ENCODE measurements around the gene S100A5. TPM values are rescaled to one million over a fixed set of nuclear protein-coding genes. Genes with fewer than 3 reads are reported as not detected.
"Not testable (repeated sequence)": the region's sequence is repeated elsewhere in the genome, so short reads cannot be mapped to it uniquely, and the experiment has no call there.

Gene S100A5
- total RNA-seq, 2 experiments from 2014 or later = 1.6 to 3.0 TPM

DNA sequence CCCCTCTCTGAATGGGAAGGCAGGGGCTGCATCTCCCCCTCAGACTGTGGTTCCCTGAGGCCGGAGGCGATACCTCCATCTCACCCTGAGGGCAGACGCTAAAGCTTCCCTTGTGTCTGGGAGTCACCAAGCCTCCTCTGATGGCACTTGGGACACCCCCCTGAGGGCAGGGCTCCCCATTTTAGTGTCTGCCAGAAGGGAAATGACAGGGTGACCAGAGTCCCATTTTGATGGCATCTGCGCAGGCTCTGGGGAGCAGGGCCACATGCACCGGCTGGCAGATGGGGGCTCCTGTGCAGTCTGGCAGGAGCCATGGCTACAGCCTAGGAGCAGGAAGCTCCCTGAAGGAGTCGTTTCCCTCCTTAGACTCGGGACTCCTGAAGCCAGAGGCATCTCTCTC, 23.3 kb upstream of the S100A5 start:
- CTCF ChIA-PET = interaction anchor here (1.3 to 4.1 kb wide), 6 partner anchors 8 to 71 kb away, joined by 4 to 38 read pairs (median 6); partner anchors contain the start of genes CHTOP and S100A4
- Mint-ChIP-seq H3K9me3 (ENCODE audit: low read depth) (no peaks in the 10 kb centered on the region), H3K4me1 (peaks cover 35% of the 10 kb centered on the region), H3K4me3 (no peak overlapping the region), H3K36me3 (no peaks in the 10 kb centered on the region), H3K27ac (no peak overlapping the region), H3K27me3 (no peaks in the 10 kb centered on the region)
- ATAC-seq (no peak), DNase-seq (no peak)

DNA sequence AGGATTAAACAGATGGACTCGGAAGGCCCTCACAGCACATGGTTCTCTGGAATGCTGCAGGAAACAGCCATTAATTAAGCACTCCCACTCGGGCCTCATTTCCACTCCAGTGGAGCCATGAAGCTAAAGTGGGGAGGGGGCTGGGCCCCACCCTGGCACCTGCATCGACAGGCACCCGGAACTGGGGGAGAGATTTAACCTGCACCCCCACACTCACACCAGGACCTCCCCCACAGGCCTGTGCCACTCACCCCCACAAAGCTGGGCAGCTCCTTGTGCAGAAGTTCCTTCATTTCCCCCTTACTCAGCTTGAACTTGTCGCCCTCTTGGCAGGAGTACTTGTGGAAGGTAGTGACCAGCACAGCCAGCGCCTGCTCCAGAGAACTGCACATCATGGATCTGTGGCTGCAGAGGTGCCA, 22.8 kb upstream of the S100A5 start:
- CTCF ChIA-PET = interaction anchor here (1.3 to 4.1 kb wide), 5 partner anchors 9 to 53 kb away, joined by 4 to 38 read pairs (median 7); partner anchors contain the start of gene S100A4
- H3K9me3 Mint-ChIP-seq (ENCODE audit: low read depth) = no peaks in the 10 kb centered on the region
- H3K27me3 Mint-ChIP-seq = no peaks in the 10 kb centered on the region
- no peaks in the 10 kb centered on the region for H3K36me3 Mint-ChIP-seq
- no peak for DNase-seq
- H3K4me3 Mint-ChIP-seq = no peak overlapping the region
- no peak for ATAC-seq
- H3K4me1 Mint-ChIP-seq = peaks cover 31% of the 10 kb centered on the region
- H3K27ac Mint-ChIP-seq = no peak overlapping the region

DNA sequence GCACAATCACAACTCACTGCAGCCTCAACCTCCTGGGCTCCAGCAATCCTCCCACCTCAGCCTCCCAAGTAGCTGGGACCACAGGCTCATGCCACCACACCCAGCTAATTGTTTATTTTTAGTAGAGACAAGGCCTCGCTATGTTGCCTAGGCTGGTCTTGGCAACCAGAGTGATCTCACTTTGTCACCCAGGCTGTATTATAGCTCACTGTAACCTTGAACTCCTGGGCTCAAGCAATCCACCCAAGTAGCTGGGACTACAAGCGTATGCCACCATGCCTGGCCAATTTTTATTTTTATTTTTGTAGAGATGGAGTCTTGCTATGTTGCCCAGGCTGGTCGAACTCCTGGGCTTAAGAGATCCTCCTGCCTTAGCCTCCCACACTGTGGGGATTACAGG, 21.3 kb upstream of the S100A5 start:
- ATAC-seq; H3K27ac Mint-ChIP-seq; H3K4me3 Mint-ChIP-seq; H3K27me3 Mint-ChIP-seq; H3K36me3 Mint-ChIP-seq; H3K9me3 Mint-ChIP-seq (ENCODE audit: low read depth); DNase-seq: not testable (repeated sequence)
- peaks cover 17% of the 10 kb centered on the region for H3K4me1 Mint-ChIP-seq
- CTCF ChIA-PET = interaction anchor here (0.8 to 3.0 kb wide), 5 partner anchors 17 to 53 kb away, joined by 3 to 15 read pairs (median 3); no protein-coding TSS in a partner anchor

DNA sequence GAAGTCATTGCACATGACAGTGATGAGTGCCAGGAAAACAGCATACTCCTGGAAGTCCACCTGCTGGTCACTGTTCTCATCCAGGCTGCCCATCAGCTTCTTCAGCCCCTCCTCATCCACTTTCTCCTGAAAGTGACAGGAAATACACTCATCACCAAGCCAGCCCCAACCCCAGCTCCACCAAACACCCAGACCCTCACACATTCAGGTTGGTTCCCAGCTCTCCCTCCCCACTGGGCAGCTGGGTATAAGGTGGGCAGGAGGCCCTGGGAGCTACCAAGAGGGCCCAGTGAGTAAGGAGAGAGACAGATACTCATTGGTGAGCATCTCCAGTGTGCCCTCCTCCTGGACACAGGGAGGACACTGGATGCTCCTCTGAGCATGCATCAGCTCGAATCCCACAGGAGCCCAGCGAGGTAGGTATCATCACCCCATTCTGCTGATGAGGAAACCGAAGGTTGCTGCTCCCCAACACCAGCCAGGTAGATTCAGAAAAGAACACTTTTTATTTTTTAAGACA, 20.8 kb upstream of the S100A5 start:
- Mint-ChIP-seq H3K36me3 (no peaks in the 10 kb centered on the region), H3K4me3 (no peak overlapping the region), H3K9me3 (ENCODE audit: low read depth) (no peaks in the 10 kb centered on the region), H3K4me1 (peaks cover 12% of the 10 kb centered on the region), H3K27ac (no peak overlapping the region), H3K27me3 (no peaks in the 10 kb centered on the region)
- no peak for DNase-seq
- CTCF ChIA-PET = interaction anchor here (1.1 to 3.0 kb wide), 3 partner anchors 17 to 50 kb away, joined by 3 to 15 read pairs (median 4); no protein-coding TSS in a partner anchor
- ATAC-seq = no peak

DNA sequence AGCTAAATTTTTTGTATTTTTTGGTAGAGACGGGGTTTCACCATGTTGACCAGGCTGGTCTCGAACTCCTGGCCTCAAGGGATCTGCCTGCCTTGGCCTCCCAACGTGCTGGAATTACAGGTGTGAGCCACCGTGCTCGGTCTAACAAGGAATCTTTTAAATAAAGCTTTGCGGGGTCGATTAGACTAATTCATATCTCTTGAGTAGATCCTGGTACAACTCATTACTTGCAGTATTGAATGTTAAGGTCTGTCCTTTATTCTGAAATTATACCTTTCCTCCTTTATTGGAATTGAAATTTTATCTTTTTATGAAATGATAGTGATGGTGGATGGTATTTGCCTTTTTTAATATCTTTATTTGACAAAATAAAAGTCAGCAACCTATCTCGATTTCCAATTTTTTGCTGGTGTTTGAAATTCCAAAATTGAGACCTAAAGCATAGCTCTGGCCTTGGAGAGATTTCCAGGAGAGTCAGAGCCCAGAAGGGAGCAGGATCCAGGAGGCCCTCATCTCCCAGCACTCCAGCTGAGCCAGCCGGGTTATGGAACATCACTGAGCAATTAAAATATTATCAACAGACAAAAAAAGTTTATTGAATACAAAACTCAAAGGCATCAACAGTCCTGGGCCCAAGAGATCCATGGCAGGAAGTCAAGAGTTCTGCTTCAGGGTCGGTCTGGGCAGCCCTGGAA, 20.2 kb upstream of the S100A5 start:
- Mint-ChIP-seq H3K4me1 (peaks cover 8% of the 10 kb centered on the region), H3K4me3 (no peak overlapping the region), H3K27me3 (no peaks in the 10 kb centered on the region), H3K27ac (no peak overlapping the region), H3K36me3 (no peaks in the 10 kb centered on the region), H3K9me3 (ENCODE audit: low read depth) (no peaks in the 10 kb centered on the region)
- CTCF ChIA-PET = interaction anchor here (0.7 to 3.0 kb wide), 5 partner anchors 9 to 28 kb away, joined by 3 to 15 read pairs (median 4); no protein-coding TSS in a partner anchor
- no peak for DNase-seq
- ATAC-seq = no peak

DNA sequence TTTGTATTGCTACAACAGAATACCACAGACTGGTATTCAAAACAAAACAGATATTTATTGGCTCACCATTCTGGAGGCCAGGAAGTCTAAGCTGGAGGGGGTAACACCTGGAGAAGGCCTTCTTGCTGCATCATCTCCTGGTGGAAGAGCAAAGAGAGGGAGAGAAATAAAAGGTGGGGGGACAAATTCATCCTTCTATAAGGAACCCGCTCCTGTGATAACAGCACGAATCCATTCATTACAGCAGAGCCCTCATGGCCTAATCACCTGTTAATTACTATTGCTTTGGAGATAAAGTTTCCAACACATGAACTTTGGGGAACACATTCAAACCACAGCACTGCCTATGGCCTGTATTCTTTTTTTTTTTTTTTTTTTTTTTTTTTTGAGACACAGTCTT, 19.5 kb upstream of the S100A5 start:
- no peak overlapping the region for H3K27ac Mint-ChIP-seq

DNA sequence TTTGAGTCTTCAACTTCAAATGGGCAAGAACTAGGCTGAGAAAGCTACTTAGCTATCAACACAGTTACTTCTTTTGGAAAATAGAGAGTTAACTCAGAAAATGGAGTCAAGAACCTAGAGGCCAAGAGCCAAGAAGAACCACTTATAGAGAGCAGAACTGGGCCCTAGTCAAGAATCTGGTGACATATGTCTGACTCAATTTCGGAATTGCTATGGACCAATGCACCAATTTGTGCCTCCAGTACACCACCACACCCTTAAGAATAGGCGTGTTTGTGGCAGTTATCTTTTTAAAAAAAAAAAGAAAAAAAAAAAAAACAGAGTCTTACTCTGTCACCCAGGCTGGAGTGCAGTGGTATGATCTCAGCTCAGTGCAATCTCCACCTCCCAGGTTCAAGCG, 17.1 kb upstream of the S100A5 start:
- no peaks in the 10 kb centered on the region for H3K27me3 Mint-ChIP-seq
- DNase-seq = no peak
- H3K27ac Mint-ChIP-seq = no peak overlapping the region
- CTCF ChIA-PET = interaction anchor here (0.8 to 6.1 kb wide), 5 partner anchors 10 to 47 kb away, joined by 3 to 37 read pairs (median 3); partner anchors contain the start of gene S100A6
- H3K4me1 Mint-ChIP-seq = peaks cover 3% of the 10 kb centered on the region
- no peaks in the 10 kb centered on the region for H3K36me3 Mint-ChIP-seq
- no peaks in the 10 kb centered on the region for H3K9me3 Mint-ChIP-seq (ENCODE audit: low read depth)
- no peak overlapping the region for H3K4me3 Mint-ChIP-seq
- no peak for ATAC-seq

More for the DNA sequence above, 19.5 kb upstream of the S100A5 start:
- no peaks in the 10 kb centered on the region for H3K27me3 Mint-ChIP-seq
- H3K4me3 Mint-ChIP-seq = no peak overlapping the region
- DNase-seq = no peak
- H3K36me3 Mint-ChIP-seq = no peaks in the 10 kb centered on the region
- peaks cover under 1% of the 10 kb centered on the region for H3K4me1 Mint-ChIP-seq
- no peak for ATAC-seq
- CTCF ChIA-PET = interaction anchor here (0.7 to 3.0 kb wide), 5 partner anchors 9 to 27 kb away, joined by 3 to 15 read pairs (median 5); no protein-coding TSS in a partner anchor
- H3K9me3 Mint-ChIP-seq (ENCODE audit: low read depth) = no peaks in the 10 kb centered on the region

DNA sequence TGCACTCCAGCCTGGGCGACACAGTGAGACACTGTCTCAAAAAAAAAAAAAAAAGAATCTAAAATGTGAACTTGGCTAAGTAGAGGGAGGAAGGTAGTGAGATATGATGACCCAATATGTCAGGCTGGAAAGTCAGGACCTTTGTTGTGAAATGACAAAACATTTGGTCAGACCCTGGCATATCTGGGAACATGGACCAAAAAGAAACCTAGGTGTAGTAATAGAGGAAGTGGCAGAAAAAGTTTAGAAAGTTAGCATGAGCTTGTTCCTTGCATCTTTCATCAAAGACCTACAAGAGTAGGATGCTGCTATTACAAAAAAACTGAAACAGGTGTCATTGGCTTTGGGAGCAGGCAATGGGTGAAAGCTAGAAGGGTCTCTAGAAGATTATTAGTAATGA, 15.6 kb upstream of the S100A5 start:
- DNase-seq (no peak), ATAC-seq (no peak)
- Mint-ChIP-seq H3K27ac (no peak overlapping the region), H3K9me3 (ENCODE audit: low read depth) (no peaks in the 10 kb centered on the region), H3K4me1 (peaks cover 3% of the 10 kb centered on the region), H3K27me3 (no peaks in the 10 kb centered on the region), H3K36me3 (no peaks in the 10 kb centered on the region), H3K4me3 (no peak overlapping the region)
- CTCF ChIA-PET = interaction anchor here (1.4 to 6.1 kb wide), 5 partner anchors 10 to 22 kb away, joined by 3 to 37 read pairs (median 4); partner anchors contain the start of gene S100A6

DNA sequence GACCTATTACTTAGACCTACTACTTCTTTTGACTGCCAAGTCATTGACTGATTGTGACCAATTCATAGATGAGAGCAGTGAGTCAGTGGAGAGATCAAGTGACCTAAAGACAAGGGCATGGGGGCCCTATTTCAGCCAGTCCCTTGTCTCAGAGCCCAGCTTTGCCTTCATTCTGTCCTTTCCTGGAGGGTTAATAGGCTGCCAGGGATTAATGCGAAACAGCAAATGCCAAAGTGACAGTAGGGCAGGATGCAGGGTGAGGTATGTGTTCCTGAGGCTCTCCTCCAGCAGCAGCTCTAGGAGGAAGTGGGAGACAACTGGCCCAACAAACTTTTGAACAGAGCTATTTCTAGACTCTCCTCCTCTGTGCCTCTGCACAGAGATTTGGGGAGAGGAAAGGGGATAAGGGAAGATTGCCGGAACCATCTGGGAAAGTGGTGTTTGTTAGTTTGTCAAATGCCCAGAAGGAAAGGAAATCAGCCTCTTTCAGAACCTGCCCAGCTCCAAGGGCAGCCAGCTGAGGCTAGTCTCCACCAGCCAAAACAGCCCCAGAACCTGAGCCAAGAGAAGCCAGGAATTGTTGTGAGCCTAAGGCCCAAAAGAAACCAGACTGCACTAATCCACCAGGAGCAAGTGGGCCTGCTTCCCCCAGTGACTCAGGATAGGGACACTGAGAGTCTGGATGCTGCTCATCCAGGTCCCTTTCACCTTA, 13.3 kb upstream of the S100A5 start:
- peaks cover 11% of the 10 kb centered on the region for H3K4me1 Mint-ChIP-seq
- no peaks in the 10 kb centered on the region for H3K36me3 Mint-ChIP-seq
- H3K4me3 Mint-ChIP-seq = no peak overlapping the region
- no peaks in the 10 kb centered on the region for H3K9me3 Mint-ChIP-seq (ENCODE audit: low read depth)
- peaks cover 3% of the 10 kb centered on the region for H3K27me3 Mint-ChIP-seq
- no peak for DNase-seq
- no peak overlapping the region for H3K27ac Mint-ChIP-seq
- CTCF ChIA-PET = interaction anchor here (1.1 to 6.1 kb wide), 5 partner anchors 9 to 59 kb away, joined by 3 to 37 read pairs (median 7); partner anchors contain the start of genes S100A4, S100A5 and S100A6
- no peak for ATAC-seq

DNA sequence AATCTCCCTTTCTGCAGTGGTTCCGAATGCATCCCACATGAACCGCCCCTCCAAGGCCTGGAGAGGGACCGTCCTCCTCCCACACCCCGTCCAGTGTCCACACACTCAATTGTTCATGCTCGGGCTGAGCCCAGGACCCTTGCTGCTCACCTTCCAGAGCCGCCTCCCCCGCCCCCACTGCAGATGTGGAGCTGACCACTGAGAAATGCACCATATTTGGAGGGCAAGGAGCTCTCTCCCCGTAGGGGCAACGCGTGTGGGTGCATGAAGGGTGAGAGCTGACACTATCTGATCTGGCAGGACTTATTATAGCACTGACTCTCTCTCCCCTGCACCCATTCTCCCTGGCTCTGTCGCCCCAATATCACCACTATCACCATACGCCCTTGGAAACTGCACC, 12.4 kb upstream of the S100A5 start:
- no peak for DNase-seq
- Mint-ChIP-seq H3K4me1 (peaks cover 18% of the 10 kb centered on the region), H3K27ac (no peak overlapping the region), H3K9me3 (ENCODE audit: low read depth) (no peaks in the 10 kb centered on the region), H3K27me3 (peaks cover 3% of the 10 kb centered on the region), H3K36me3 (no peaks in the 10 kb centered on the region), H3K4me3 (no peak overlapping the region)
- ATAC-seq = no peak
- CTCF ChIA-PET = interaction anchor here (1.3 to 6.1 kb wide), 6 partner anchors 8 to 42 kb away, joined by 6 to 37 read pairs (median 8); partner anchors contain the start of genes S100A4, S100A5 and S100A6

DNA sequence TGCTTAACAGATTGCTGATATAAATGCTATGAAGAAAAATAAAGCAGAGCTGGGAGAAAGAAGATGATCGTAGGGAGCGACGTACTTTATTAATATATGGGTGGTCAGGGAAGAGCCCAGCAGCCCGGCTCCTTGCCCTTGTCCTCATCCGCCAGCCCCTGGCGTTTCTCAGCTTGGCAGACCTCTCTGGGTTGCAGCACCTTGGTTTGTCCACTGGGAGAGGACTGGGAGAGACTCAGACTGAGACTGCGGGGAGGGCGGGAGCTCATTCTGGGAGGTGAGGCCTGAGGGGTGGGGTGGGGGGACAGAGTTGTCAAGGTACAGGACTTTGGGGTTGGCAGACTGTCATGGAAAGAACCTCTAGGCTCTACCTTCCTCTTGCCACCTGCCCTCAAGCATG, 11.6 kb upstream of the S100A5 start:
- no peak overlapping the region for H3K27ac Mint-ChIP-seq
- no peaks in the 10 kb centered on the region for H3K9me3 Mint-ChIP-seq (ENCODE audit: low read depth)

DNA sequence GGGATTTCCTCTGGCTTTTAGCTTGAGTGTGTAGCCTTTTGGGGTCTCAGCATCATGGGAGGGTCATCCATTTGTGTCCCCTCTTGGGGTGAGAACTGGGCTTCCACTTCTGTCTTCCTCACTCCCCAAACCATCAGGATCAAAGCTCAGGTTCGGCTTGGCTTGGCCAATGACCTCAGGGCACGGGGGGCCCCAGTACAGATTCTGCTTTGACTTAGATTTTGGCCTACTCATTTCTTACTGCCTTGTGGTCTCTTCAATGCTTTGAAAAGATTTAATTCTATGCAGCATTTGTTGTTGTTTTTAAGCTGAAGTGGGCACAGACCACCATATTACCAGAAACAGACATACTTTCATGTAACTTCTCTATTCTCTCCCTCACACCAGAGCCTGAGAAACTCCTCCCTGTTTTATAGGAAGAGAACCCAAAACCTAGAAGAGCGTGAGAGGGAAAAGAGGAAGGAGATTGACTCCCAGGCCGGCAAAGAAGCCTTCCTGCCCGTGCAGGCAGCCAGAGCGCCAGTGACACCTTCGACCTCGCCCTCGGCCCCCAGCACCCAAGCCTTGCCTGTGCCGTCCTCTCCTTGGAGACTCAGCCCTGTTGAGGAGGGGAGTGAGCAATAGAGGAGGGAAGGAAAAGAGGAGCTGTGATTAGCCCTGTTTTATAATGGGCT, 10.2 kb upstream of the S100A5 start:
- ATAC-seq = no peak

More for the DNA sequence above, 11.6 kb upstream of the S100A5 start:
- no peak overlapping the region for H3K4me3 Mint-ChIP-seq
- CTCF ChIA-PET = interaction anchor here (0.8 to 3.4 kb wide), 7 partner anchors 11 to 41 kb away, joined by 3 to 18 read pairs (median 7); partner anchors contain the start of genes S100A5 and S100A6
- H3K36me3 Mint-ChIP-seq = no peaks in the 10 kb centered on the region
- ATAC-seq (no peak), DNase-seq (no peak)
- peaks cover 24% of the 10 kb centered on the region for H3K4me1 Mint-ChIP-seq
- peaks cover 3% of the 10 kb centered on the region for H3K27me3 Mint-ChIP-seq

More for the DNA sequence above, 10.2 kb upstream of the S100A5 start:
- no peak overlapping the region for H3K27ac Mint-ChIP-seq
- no peak for DNase-seq
- CTCF ChIA-PET = interaction anchor here (0.8 to 3.4 kb wide), 7 partner anchors 16 to 40 kb away, joined by 4 to 18 read pairs (median 4); partner anchors contain the start of gene S100A6
- no peaks in the 10 kb centered on the region for H3K36me3 Mint-ChIP-seq
- H3K9me3 Mint-ChIP-seq (ENCODE audit: low read depth) = no peaks in the 10 kb centered on the region
- H3K27me3 Mint-ChIP-seq = peaks cover 3% of the 10 kb centered on the region
- peaks cover 30% of the 10 kb centered on the region for H3K4me1 Mint-ChIP-seq
- no peak overlapping the region for H3K4me3 Mint-ChIP-seq
